ENCODE measurements around the gene ABHD12.

Gene ABHD12

GRCh38 chr20:25288291-25289181 is 102.1 kb downstream of the ABHD12 start:
- DNase-seq, result peak; percentile 82

- DNase-seq, result no peak
Measured at GRCh38 chr20:25287631-25288290, 102.9 kb downstream of the ABHD12 start.

GRCh38 chr20:25286917-25287316 is 103.7 kb downstream of the ABHD12 start:
- no peak for DNase-seq

- DNase-seq, result no peak
Measured at GRCh38 chr20:25285856-25286798, 104.5 kb downstream of the ABHD12 start.

GRCh38 chr20:25285091-25285647 is 105.5 kb downstream of the ABHD12 start:
- no peak for DNase-seq

GRCh38 chr20:25284131-25284601 is 106.5 kb downstream of the ABHD12 start:
- no peak for DNase-seq

- no peak for DNase-seq
Measured at GRCh38 chr20:25283221-25283951, 107.2 kb downstream of the ABHD12 start.

GRCh38 chr20:25282796-25283195 is 107.8 kb downstream of the ABHD12 start:
- no peak for DNase-seq

GRCh38 chr20:25282034-25282781 is 108.4 kb downstream of the ABHD12 start:
- peak; percentile 74 for DNase-seq

- DNase-seq, result peak; percentile 97
Measured at GRCh38 chr20:25281541-25281991, 109.1 kb downstream of the ABHD12 start.

- DNase-seq, result no peak
Measured at GRCh38 chr20:25280574-25281535, 109.8 kb downstream of the ABHD12 start.

GRCh38 chr20:25280051-25280573 is 110.5 kb downstream of the ABHD12 start:
- DNase-seq, result no peak

GRCh38 chr20:25279403-25279802 is 111.2 kb downstream of the ABHD12 start:
- DNase-seq, result no peak

GRCh38 chr20:25278636-25279361 is 111.8 kb downstream of the ABHD12 start:
- DNase-seq, result no peak

GRCh38 chr20:25277941-25278521 is 112.6 kb downstream of the ABHD12 start:
- DNase-seq, result no peak

GRCh38 chr20:25277051-25277801 is 113.4 kb downstream of the ABHD12 start:
- DNase-seq, result no peak

- DNase-seq, result no peak
Measured at GRCh38 chr20:25276533-25277050, 114.0 kb downstream of the ABHD12 start.

Data from RPMI8226 (cell line).